HG03342 (cell line): ENCODE results near the gene SPTBN4.
"Not testable (repeated sequence)": the region's sequence is repeated elsewhere in the genome, so short reads cannot be mapped to it uniquely, and the experiment has no call there.

Experiments
- ATAC-seq: cut with Tn5 transposase; IDR thresholded peaks from one replicate; pipeline ENCODE4 v1.9.1; 2021; ENCODE audit warnings: mild to moderate bottlenecking, moderate library complexity; ENCODE audit not compliant: unreplicated experiment

Gene SPTBN4

GRCh38 chr19:40583283-40583682 lies 116.5 kb downstream of the SPTBN4 start:
- no peak for ATAC-seq

- no peak for ATAC-seq
Measured at GRCh38 chr19:40584007-40584406, 117.2 kb downstream of the SPTBN4 start.

GRCh38 chr19:40585241-40585981 lies 118.6 kb downstream of the SPTBN4 start:
- ATAC-seq = no peak

GRCh38 chr19:40585982-40586422 lies 119.2 kb downstream of the SPTBN4 start:
- ATAC-seq = no peak

- no peak for ATAC-seq
Measured at GRCh38 chr19:40586611-40587010, 119.8 kb downstream of the SPTBN4 start.

GRCh38 chr19:40588110-40588854 lies 121.5 kb downstream of the SPTBN4 start:
- no peak for ATAC-seq

- ATAC-seq = no peak
Measured at GRCh38 chr19:40588926-40589569, 122.2 kb downstream of the SPTBN4 start.

- no peak for ATAC-seq
Measured at GRCh38 chr19:40589591-40590429, 123.0 kb downstream of the SPTBN4 start.

- ATAC-seq = no peak
Measured at GRCh38 chr19:40590464-40591265, 123.9 kb downstream of the SPTBN4 start.

- ATAC-seq = not testable (repeated sequence)
Measured at GRCh38 chr19:40591724-40592123, 124.9 kb downstream of the SPTBN4 start.

- ATAC-seq = no peak
Measured at GRCh38 chr19:40592170-40592569, 125.4 kb downstream of the SPTBN4 start.

GRCh38 chr19:40594255-40594654 lies 127.5 kb downstream of the SPTBN4 start:
- no peak for ATAC-seq

GRCh38 chr19:40594657-40595091 lies 127.9 kb downstream of the SPTBN4 start:
- ATAC-seq = no peak

- no peak for ATAC-seq
Measured at GRCh38 chr19:40596608-40597328, 130.0 kb downstream of the SPTBN4 start.

- ATAC-seq = no peak
Measured at GRCh38 chr19:40597329-40597838, 130.6 kb downstream of the SPTBN4 start.

- ATAC-seq = no peak
Measured at GRCh38 chr19:40598121-40598917, 131.5 kb downstream of the SPTBN4 start.

- ATAC-seq = no peak
Measured at GRCh38 chr19:40598918-40599307, 132.1 kb downstream of the SPTBN4 start.

GRCh38 chr19:40599331-40599901 lies 132.6 kb downstream of the SPTBN4 start:
- no peak for ATAC-seq
